ENCODE data around the gene ZBTB5. TPM values are rescaled to one million over a fixed set of nuclear protein-coding genes. Genes with fewer than 3 reads are reported as not detected.

The ZBTB5 gene
- total and polyA plus RNA-seq, 2 of the 13 experiments (the other 11 are each of a cell fraction or from before 2014, with no cell fraction given) = 12.5 to 20.5 TPM

DNA sequence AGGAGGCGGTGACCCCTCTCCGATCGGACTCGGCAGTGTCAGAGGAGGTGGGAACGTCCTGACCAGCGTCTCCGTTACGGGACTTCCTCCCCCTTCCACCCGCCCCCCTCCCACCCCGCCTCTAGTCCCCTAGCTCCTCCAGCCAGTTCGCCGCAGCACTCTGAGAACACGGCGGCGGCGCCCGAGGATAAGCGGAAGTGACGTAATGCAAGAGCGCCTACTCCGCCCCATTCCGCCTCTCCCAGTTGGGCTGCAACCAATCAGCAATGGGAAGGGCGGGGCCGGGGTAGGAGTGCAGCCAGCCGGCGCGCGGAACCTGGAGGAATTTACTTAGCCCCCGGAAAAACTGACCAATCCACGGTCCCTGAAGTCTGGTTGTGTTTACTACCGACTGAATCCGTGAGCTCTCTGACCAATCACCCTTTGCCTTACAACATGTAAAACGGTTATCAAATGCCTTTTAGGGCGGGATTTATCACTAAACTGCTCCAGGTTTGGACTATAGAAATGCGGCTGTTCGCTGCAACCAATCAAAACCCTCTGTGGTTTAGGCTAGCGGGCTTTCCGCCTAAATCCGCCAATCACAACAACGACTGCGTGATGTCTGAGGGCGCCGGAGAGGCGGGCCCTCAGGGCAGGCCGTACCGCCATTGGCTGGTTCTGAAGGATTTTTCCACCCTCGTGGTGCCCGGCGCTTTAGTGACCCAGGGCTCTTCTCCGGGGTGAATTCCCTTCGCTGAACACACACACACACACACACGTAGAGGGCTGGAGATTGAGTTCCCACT lies at the start of gene ZBTB5 (continued):
- peak; percentile 8; the same call in 1 of the 2 replicates for TF ChIP-seq ELF3 (CRISPR knock-in tag; IDR thresholded peaks at IDR 0.05)
- no peak; the same call in 1 of the 2 replicates for TF ChIP-seq HIVEP1 (CRISPR knock-in tag; IDR thresholded peaks at IDR 0.05)
- TF ChIP-seq, protein P1, sequence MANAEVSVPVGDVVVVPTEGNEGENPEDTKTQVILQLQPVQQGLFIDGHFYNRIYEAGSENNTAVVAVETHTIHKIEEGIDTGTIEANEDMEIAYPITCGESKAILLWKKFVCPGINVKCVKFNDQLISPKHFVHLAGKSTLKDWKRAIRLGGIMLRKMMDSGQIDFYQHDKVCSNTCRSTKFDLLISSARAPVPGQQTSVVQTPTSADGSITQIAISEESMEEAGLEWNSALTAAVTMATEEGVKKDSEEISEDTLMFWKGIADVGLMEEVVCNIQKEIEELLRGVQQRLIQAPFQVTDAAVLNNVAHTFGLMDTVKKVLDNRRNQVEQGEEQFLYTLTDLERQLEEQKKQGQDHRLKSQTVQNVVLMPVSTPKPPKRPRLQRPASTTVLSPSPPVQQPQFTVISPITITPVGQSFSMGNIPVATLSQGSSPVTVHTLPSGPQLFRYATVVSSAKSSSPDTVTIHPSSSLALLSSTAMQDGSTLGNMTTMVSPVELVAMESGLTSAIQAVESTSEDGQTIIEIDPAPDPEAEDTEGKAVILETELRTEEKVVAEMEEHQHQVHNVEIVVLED (CRISPR knock-in tag; IDR thresholded peaks at IDR 0.05; ENCODE audit: borderline replicate concordance) = peak; percentile 48; the same call in 1 of the 2 replicates
- peak; percentile 29; the same call in 1 of the 2 replicates for TF ChIP-seq SMAD3 (CRISPR knock-in tag; IDR thresholded peaks at IDR 0.05)
- TF ChIP-seq PRMT3 (CRISPR knock-in tag; IDR thresholded peaks at IDR 0.05; ENCODE audit: borderline replicate concordance, low read depth) = no peak
- TF ChIP-seq TBX2 (CRISPR knock-in tag; IDR thresholded peaks at IDR 0.05; ENCODE audit: borderline replicate concordance) = peak; percentile 55
- TF ChIP-seq SNAI1 (CRISPR knock-in tag; IDR thresholded peaks at IDR 0.05; ENCODE audit: borderline replicate concordance) = no peak
- no peak for TF ChIP-seq ZNF841 (CRISPR knock-in tag; IDR thresholded peaks at IDR 0.05; ENCODE audit: borderline replicate concordance)
- 0 out of 2 replicates have a peak, but pooled peaks have one; percentile 11 for TF ChIP-seq ZNF343 (CRISPR knock-in tag; IDR thresholded peaks at IDR 0.05)
- peak; percentile 4 for TF ChIP-seq HNRNPK (IDR thresholded peaks at IDR 0.05; ENCODE audit: low read depth, low read length, poor library complexity, severe bottlenecking)
- TF ChIP-seq, protein P2, sequence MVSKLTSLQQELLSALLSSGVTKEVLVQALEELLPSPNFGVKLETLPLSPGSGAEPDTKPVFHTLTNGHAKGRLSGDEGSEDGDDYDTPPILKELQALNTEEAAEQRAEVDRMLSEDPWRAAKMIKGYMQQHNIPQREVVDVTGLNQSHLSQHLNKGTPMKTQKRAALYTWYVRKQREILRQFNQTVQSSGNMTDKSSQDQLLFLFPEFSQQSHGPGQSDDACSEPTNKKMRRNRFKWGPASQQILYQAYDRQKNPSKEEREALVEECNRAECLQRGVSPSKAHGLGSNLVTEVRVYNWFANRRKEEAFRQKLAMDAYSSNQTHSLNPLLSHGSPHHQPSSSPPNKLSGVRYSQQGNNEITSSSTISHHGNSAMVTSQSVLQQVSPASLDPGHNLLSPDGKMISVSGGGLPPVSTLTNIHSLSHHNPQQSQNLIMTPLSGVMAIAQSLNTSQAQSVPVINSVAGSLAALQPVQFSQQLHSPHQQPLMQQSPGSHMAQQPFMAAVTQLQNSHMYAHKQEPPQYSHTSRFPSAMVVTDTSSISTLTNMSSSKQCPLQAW (CRISPR knock-in tag; IDR thresholded peaks at IDR 0.05) = peak; percentile 56; the same call in 1 of the 2 replicates
- TF ChIP-seq, protein P3, sequence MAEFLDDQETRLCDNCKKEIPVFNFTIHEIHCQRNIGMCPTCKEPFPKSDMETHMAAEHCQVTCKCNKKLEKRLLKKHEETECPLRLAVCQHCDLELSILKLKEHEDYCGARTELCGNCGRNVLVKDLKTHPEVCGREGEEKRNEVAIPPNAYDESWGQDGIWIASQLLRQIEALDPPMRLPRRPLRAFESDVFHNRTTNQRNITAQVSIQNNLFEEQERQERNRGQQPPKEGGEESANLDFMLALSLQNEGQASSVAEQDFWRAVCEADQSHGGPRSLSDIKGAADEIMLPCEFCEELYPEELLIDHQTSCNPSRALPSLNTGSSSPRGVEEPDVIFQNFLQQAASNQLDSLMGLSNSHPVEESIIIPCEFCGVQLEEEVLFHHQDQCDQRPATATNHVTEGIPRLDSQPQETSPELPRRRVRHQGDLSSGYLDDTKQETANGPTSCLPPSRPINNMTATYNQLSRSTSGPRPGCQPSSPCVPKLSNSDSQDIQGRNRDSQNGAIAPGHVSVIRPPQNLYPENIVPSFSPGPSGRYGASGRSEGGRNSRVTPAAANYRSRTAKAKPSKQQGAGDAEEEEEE (CRISPR knock-in tag; IDR thresholded peaks at IDR 0.05; ENCODE audit: borderline replicate concordance) = no peak
- TF ChIP-seq ZNF816 (CRISPR knock-in tag; IDR thresholded peaks at IDR 0.05; ENCODE audit: borderline replicate concordance) = 0 out of 2 replicates have a peak, but pooled peaks have one; percentile 81
- TF ChIP-seq ZNF121 (CRISPR knock-in tag; IDR thresholded peaks at IDR 0.05) = no peak
- no peak for TF ChIP-seq ZBTB21 (CRISPR knock-in tag; IDR thresholded peaks at IDR 0.05)
- no peak for TF ChIP-seq ZSCAN25 (CRISPR knock-in tag; IDR thresholded peaks at IDR 0.05)
- TF ChIP-seq NKX3-1 (CRISPR knock-in tag; IDR thresholded peaks at IDR 0.05) = no peak
- peak; percentile 80 for TF ChIP-seq ATF1 (CRISPR knock-in tag; IDR thresholded peaks at IDR 0.05)
- peak; percentile 58; the same call in 1 of the 2 replicates for TF ChIP-seq KMT2B (CRISPR knock-in tag; IDR thresholded peaks at IDR 0.05)
- TF ChIP-seq ZNF333 (CRISPR knock-in tag; IDR thresholded peaks at IDR 0.05; ENCODE audit: borderline replicate concordance) = no peak
- TF ChIP-seq RCOR2 (CRISPR knock-in tag; IDR thresholded peaks at IDR 0.05) = no peak
- TF ChIP-seq NONO (IDR thresholded peaks at IDR 0.05) = no peak
- TF ChIP-seq NONO (CRISPR knock-in tag; conservative IDR thresholded peaks at IDR 0.05) = no peak
- no peak for TF ChIP-seq NFKBIZ (CRISPR knock-in tag; IDR thresholded peaks at IDR 0.05)
- TF ChIP-seq TBL1XR1 (IDR thresholded peaks at IDR 0.05; ENCODE audit: borderline replicate concordance, low read length, partially characterized antibody) = no peak
- no peak for TF ChIP-seq MBNL3 (CRISPR knock-in tag; conservative IDR thresholded peaks at IDR 0.05)
- no peak for TF ChIP-seq MED13 (CRISPR knock-in tag; IDR thresholded peaks at IDR 0.05)

All from HepG2 (cell line).